Measurements from ENCODE around the gene RALGPS1. TPM values are rescaled to one million over a fixed set of nuclear protein-coding genes. Genes with fewer than 3 reads are reported as not detected.

Gene RALGPS1
- total RNA-seq, 5 donors from 2014 or later (not counting 1 experiment from before 2014, with no cell fraction given), result 7.3 to 13.9 (median 9.4) TPM

GRCh38 chr9:127104581-127105311, 190.2 kb downstream of the RALGPS1 start:
- Histone ChIP-seq H3K4me1 (ENCODE audit: control insufficient read depth in 1 of 2, extremely low read depth in 1 of 2, insufficient read depth in 2 of 2, low read length in 2 of 2) (no peaks in the 10 kb centered on the region), H3K27ac (ENCODE audit: low read length) (no peak overlapping the region), H3K9me3 (no peaks in the 10 kb centered on the region), H3K4me3 (ENCODE audit: control insufficient read depth in 1 of 2, extremely low read depth in 1 of 2, low read length in 1 of 2) (no peak overlapping the region), H3K27me3 (replicated peaks in 1 of 2; ENCODE audit: control insufficient read depth in 2 of 2, extremely low read depth in 1 of 2, insufficient read depth in 2 of 2, low read length in 1 of 2) (no peaks in the 10 kb centered on the region), H3K36me3 (ENCODE audit: control insufficient read depth in 2 of 2, extremely low read depth in 1 of 2, insufficient read depth in 1 of 2, low read length in 1 of 2) (no peaks in the 10 kb centered on the region)
- Mint-ChIP-seq H3K4me1 (no peaks in the 10 kb centered on the region), H3K27me3 (no peaks in the 10 kb centered on the region), H3K4me3 (no peak overlapping the region), H3K9me3 (no peaks in the 10 kb centered on the region), H3K36me3 (peaks cover 6% of the 10 kb centered on the region), H3K27ac (no peak overlapping the region)
- no peak for DNase-seq
- ATAC-seq (replicated peaks in 1 of 4), result no peak
- CTCF ChIA-PET, result no interaction called here
- 100% methylated on average over 4 of the region's 7 CpGs for WGBS (ENCODE audit: insufficient coverage)
- POLR2A ChIA-PET, result no interaction called here

GRCh38 chr9:127105805-127106465, 191.4 kb downstream of the RALGPS1 start:
- Histone ChIP-seq H3K4me1 (ENCODE audit: control insufficient read depth in 1 of 2, extremely low read depth in 1 of 2, insufficient read depth in 2 of 2, low read length in 2 of 2) (no peaks in the 10 kb centered on the region), H3K9me3 (no peaks in the 10 kb centered on the region), H3K27ac (ENCODE audit: low read length) (no peak overlapping the region), H3K4me3 (ENCODE audit: control insufficient read depth in 1 of 2, extremely low read depth in 1 of 2, low read length in 1 of 2) (no peak overlapping the region), H3K27me3 (replicated peaks in 1 of 2; ENCODE audit: control insufficient read depth in 2 of 2, extremely low read depth in 1 of 2, insufficient read depth in 2 of 2, low read length in 1 of 2) (no peaks in the 10 kb centered on the region), H3K36me3 (ENCODE audit: control insufficient read depth in 2 of 2, extremely low read depth in 1 of 2, insufficient read depth in 1 of 2, low read length in 1 of 2) (no peaks in the 10 kb centered on the region)
- 81% methylated on average over 3 of the region's 7 CpGs for whole genome bisulfite sequencing (ENCODE audit: insufficient coverage)
- ChIA-PET CTCF (no interaction called here), POLR2A (no interaction called here)
- Mint-ChIP-seq H3K4me1 (no peaks in the 10 kb centered on the region), H3K27ac (no peak overlapping the region), H3K27me3 (peaks cover 0 to 3% of the 10 kb centered on the region in 2 donors), H3K4me3 (no peak overlapping the region), H3K9me3 (no peaks in the 10 kb centered on the region), H3K36me3 (peaks cover 6% of the 10 kb centered on the region)
- ATAC-seq (replicated peaks in 1 of 4) (no peak), DNase-seq (no peak)

- Mint-ChIP-seq H3K9me3 (no peaks in the 10 kb centered on the region), H3K4me3 (no peak overlapping the region), H3K27me3 (peaks cover 0 to 3% of the 10 kb centered on the region in 2 donors), H3K27ac (no peak overlapping the region), H3K36me3 (peaks cover 4% of the 10 kb centered on the region), H3K4me1 (no peaks in the 10 kb centered on the region)
- H3K27ac ChIP-seq (ENCODE audit: low read length), result no peak overlapping the region
- no peaks in the 10 kb centered on the region for H3K36me3 ChIP-seq (ENCODE audit: control insufficient read depth in 2 of 2, extremely low read depth in 1 of 2, insufficient read depth in 1 of 2, low read length in 1 of 2)
- no peaks in the 10 kb centered on the region for H3K9me3 ChIP-seq
- no peaks in the 10 kb centered on the region for H3K4me1 ChIP-seq (ENCODE audit: control insufficient read depth in 1 of 2, extremely low read depth in 1 of 2, insufficient read depth in 2 of 2, low read length in 2 of 2)
- no peak overlapping the region for H3K4me3 ChIP-seq (ENCODE audit: control insufficient read depth in 1 of 2, extremely low read depth in 1 of 2, low read length in 1 of 2)
- ChIA-PET CTCF (no interaction called here), POLR2A (no interaction called here)
- 86% methylated on average over 2 of the region's 4 CpGs for WGBS (ENCODE audit: insufficient coverage)
- DNase-seq (no peak), ATAC-seq (replicated peaks in 1 of 4) (no peak)
- H3K27me3 ChIP-seq (replicated peaks in 1 of 2; ENCODE audit: control insufficient read depth in 2 of 2, extremely low read depth in 1 of 2, insufficient read depth in 2 of 2, low read length in 1 of 2), result no peaks in the 10 kb centered on the region
Measured at GRCh38 chr9:127106466-127106855, 191.9 kb downstream of the RALGPS1 start.

- Histone ChIP-seq H3K36me3 (ENCODE audit: control insufficient read depth in 2 of 2, extremely low read depth in 1 of 2, insufficient read depth in 1 of 2, low read length in 1 of 2) (no peaks in the 10 kb centered on the region), H3K4me3 (ENCODE audit: control insufficient read depth in 1 of 2, extremely low read depth in 1 of 2, low read length in 1 of 2) (no peak overlapping the region), H3K27ac (ENCODE audit: low read length) (no peak overlapping the region), H3K27me3 (replicated peaks in 1 of 2; ENCODE audit: control insufficient read depth in 2 of 2, extremely low read depth in 1 of 2, insufficient read depth in 2 of 2, low read length in 1 of 2) (no peaks in the 10 kb centered on the region), H3K9me3 (no peaks in the 10 kb centered on the region), H3K4me1 (ENCODE audit: control insufficient read depth in 1 of 2, extremely low read depth in 1 of 2, insufficient read depth in 2 of 2, low read length in 2 of 2) (no peaks in the 10 kb centered on the region)
- Mint-ChIP-seq H3K4me1 (no peaks in the 10 kb centered on the region), H3K9me3 (no peaks in the 10 kb centered on the region), H3K27ac (no peak overlapping the region), H3K27me3 (peaks cover 0 to 3% of the 10 kb centered on the region in 2 donors), H3K4me3 (no peak overlapping the region), H3K36me3 (peaks cover 2% of the 10 kb centered on the region)
- WGBS (ENCODE audit: insufficient coverage), result 89% methylated on average over 6 of the region's 11 CpGs
- DNase-seq, result no peak
- POLR2A ChIA-PET, result no interaction called here
- CTCF ChIA-PET, result no interaction called here
- no peak for ATAC-seq (replicated peaks in 1 of 4)
Measured at GRCh38 chr9:127107171-127107928, 192.8 kb downstream of the RALGPS1 start.

- ATAC-seq (replicated peaks in 1 of 4), result no peak
- no peak overlapping the region for H3K27ac ChIP-seq (ENCODE audit: low read length)
- 93% methylated on average over 38 of the region's 38 CpGs for WGBS (ENCODE audit: insufficient coverage)
- H3K4me3 Mint-ChIP-seq, result no peak overlapping the region
- no peak for DNase-seq
- H3K4me1 ChIP-seq (ENCODE audit: control insufficient read depth in 1 of 2, extremely low read depth in 1 of 2, insufficient read depth in 2 of 2, low read length in 2 of 2), result no peaks in the 10 kb centered on the region
- ChIA-PET POLR2A (no interaction called here), CTCF (no interaction called here)
- H3K36me3 ChIP-seq (ENCODE audit: control insufficient read depth in 2 of 2, extremely low read depth in 1 of 2, insufficient read depth in 1 of 2, low read length in 1 of 2), result no peaks in the 10 kb centered on the region
- no peaks in the 10 kb centered on the region for H3K9me3 ChIP-seq
- peaks cover 0 to 3% of the 10 kb centered on the region in 2 donors for H3K27me3 Mint-ChIP-seq
- H3K4me1 Mint-ChIP-seq, result no peaks in the 10 kb centered on the region
- H3K36me3 Mint-ChIP-seq, result no peaks in the 10 kb centered on the region
- no peak overlapping the region for H3K4me3 ChIP-seq (ENCODE audit: control insufficient read depth in 1 of 2, extremely low read depth in 1 of 2, low read length in 1 of 2)
- H3K9me3 Mint-ChIP-seq, result no peaks in the 10 kb centered on the region
- H3K27me3 ChIP-seq (replicated peaks in 1 of 2; ENCODE audit: control insufficient read depth in 2 of 2, extremely low read depth in 1 of 2, insufficient read depth in 2 of 2, low read length in 1 of 2), result no peaks in the 10 kb centered on the region
- no peak overlapping the region for H3K27ac Mint-ChIP-seq
Measured at GRCh38 chr9:127107929-127108876, 193.6 kb downstream of the RALGPS1 start.

GRCh38 chr9:127109212-127109711, 194.7 kb downstream of the RALGPS1 start:
- peaks cover 0 to 3% of the 10 kb centered on the region in 2 donors for H3K27me3 Mint-ChIP-seq
- Histone ChIP-seq H3K27ac (ENCODE audit: low read length) (no peak overlapping the region), H3K27me3 (replicated peaks in 1 of 2; ENCODE audit: control insufficient read depth in 2 of 2, extremely low read depth in 1 of 2, insufficient read depth in 2 of 2, low read length in 1 of 2) (no peaks in the 10 kb centered on the region), H3K36me3 (ENCODE audit: control insufficient read depth in 2 of 2, extremely low read depth in 1 of 2, insufficient read depth in 1 of 2, low read length in 1 of 2) (no peaks in the 10 kb centered on the region), H3K4me3 (ENCODE audit: control insufficient read depth in 1 of 2, extremely low read depth in 1 of 2, low read length in 1 of 2) (no peak overlapping the region), H3K9me3 (no peaks in the 10 kb centered on the region), H3K4me1 (ENCODE audit: control insufficient read depth in 1 of 2, extremely low read depth in 1 of 2, insufficient read depth in 2 of 2, low read length in 2 of 2) (no peaks in the 10 kb centered on the region)
- WGBS (ENCODE audit: insufficient coverage), result 90% methylated on average over 4 of the region's 5 CpGs
- no peaks in the 10 kb centered on the region for H3K9me3 Mint-ChIP-seq
- ChIA-PET CTCF (no interaction called here), POLR2A (no interaction called here)
- DNase-seq (no peak), ATAC-seq (replicated peaks in 1 of 4) (no peak)
- no peaks in the 10 kb centered on the region for H3K4me1 Mint-ChIP-seq
- no peaks in the 10 kb centered on the region for H3K36me3 Mint-ChIP-seq
- H3K27ac Mint-ChIP-seq, result no peak overlapping the region
- H3K4me3 Mint-ChIP-seq, result no peak overlapping the region
